HG03439 (cell line): Measurements from ENCODE around the gene MXRA8.

Source experiments
- ATAC-seq: cut with Tn5 transposase; IDR thresholded peaks from one replicate; pipeline ENCODE4 v1.9.1; 2021; ENCODE audit warnings: mild to moderate bottlenecking, moderate library complexity; ENCODE audit not compliant: unreplicated experiment

Gene MXRA8

DNA sequence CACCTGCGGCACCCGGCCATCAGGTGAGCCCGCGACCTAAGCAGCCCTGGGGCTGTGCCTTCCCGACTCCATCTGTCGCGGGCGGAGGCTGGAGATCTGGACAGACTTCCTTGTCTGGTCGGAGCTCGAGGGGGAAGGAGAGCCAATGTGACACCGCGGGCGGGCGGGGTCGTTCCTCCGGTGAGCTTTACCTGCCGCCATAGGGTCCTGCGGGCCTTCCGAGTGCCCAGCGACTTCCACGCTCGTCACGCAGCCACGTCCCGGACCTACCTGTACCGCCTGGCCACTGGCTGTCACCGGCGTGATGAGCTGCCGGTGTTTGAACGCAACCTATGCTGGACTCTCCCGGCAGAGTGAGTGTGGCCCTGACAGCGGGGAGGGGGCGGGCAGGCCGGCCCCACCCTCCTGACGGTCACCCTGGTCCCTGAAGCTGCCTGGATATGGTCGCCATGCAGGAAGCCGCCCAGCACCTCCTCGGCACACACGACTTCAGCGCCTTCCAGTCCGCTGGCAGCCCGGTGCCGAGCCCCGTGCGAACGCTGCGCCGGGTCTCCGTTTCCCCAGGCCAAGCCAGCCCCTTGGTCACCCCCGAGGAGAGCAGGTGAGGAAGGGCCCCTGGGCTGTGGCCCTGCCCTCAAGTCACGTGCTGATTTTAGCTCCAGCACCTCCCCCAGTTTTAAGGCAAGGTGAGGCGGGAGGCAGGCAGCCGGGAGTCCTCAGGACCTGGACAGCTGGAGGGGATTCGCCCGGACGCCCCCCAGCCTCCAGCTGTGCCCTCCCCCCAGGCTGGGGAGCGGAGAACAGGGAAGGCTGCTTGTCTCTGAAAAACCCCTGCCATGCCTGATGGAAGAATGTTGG lies 48.9 kb downstream of the MXRA8 start:
- ATAC-seq = no peak

GRCh38 chr1:1308756-1309250 lies 49.6 kb downstream of the MXRA8 start:
- peak; percentile 8 for ATAC-seq

- ATAC-seq = peak; percentile 56
These were observed 50.2 kb downstream of the MXRA8 start, which contains the start of the genes ACAP3 and PUSL1 for GRCh38 chr1:1307923-1308755. ACAP3 (minus strand) TSS chr1:1307930; CDS start chr1:1307815, 115 bp downstream. PUSL1 (plus strand) TSS chr1:1308597; CDS start chr1:1308644, 47 bp downstream.

GRCh38 chr1:1307261-1307922 lies 51.0 kb downstream of the MXRA8 start:
- ATAC-seq = peak; percentile 2

DNA sequence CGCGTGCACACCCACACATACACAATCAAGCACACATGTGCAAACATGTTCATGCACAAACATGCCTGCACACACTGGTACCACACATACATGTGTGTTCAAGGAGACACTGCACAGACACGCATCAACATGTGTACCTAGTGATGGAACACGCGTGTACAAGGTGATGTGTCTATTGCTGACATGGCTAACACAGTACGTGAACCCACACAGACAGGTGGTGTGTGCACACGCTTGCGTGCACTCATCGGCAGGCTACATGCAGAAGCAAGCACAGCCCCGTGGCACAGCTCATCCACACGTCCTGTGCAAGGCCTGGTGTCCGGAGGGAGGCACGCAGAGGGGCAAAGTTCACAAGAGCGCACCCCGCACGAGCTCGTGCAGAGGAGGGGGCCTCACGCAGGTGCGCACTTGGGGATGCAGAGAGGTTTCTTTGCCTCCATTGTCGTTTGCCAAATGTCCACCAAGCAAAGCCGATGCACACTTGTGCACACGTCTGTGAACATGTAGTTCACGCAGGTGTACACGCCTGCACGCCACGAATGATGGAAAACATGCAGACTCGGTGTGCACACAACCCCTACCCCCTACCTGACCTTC lies 51.6 kb downstream of the MXRA8 start:
- ATAC-seq = no peak

DNA sequence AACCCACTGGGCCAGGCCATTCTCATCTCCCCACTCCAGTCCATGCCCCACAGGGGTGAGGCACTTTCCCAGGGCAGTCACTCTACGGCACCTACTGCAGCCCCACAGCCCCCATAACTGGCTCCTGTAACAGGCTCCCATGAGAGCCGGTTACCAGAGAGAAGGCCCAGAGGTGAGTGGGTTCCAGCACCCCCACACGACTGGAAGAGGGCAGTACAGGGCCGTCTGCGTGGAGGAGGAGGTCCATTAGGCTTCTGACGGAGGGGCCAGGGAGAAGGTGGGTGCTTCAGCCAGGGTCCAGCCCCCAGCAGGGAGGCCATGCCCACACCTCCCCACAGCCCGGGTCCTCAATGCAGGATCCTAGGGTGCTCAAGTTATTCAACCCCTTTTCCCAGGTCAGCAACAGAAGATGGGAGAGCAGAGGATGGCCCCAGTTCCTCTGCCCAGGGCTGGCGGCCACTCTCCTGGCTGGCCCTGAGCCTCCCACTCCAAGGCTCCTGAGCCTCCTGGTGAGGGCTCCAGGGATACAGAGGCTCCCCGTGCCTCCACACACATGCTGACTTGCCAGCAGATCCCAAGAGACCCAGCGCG lies 52.2 kb downstream of the MXRA8 start:
- ATAC-seq = no peak

DNA sequence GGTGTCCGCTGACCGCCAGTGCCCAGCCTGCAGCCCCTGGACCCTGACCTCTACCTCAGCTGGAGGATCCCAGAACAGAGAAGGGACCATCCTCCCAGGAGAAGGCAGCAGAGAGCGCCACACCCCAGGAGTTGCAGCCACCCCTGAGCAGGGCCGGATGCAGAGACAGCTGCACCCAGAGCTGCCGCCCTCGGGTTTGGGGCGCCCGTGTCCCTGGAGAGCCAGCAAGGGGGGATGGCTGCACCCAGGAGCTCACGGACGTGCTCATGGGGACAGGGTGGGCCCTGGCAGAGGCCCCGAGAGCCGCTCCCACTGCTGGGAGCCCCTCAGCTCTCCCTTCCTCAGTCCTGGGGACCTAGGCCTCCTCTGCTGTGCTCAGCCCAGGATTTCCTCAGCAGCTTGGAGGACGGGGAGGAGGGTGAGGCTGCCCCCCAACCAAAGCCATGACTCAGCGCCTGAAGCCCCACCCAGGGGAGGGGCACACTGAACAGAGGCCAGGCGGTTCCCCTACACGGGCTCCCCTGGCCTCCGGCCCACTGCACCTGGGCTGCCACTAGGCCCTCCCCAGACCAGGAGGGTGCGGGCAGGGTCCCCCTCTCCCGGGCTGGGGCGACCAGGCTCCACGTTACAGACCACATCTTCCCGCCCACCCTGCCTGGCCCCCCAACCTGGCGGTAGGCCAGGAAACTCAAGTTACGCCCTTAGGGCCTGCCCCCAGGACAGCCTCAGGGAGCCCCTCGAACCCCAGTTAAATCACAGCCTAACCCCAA lies 52.9 kb downstream of the MXRA8 start:
- no peak for ATAC-seq

DNA sequence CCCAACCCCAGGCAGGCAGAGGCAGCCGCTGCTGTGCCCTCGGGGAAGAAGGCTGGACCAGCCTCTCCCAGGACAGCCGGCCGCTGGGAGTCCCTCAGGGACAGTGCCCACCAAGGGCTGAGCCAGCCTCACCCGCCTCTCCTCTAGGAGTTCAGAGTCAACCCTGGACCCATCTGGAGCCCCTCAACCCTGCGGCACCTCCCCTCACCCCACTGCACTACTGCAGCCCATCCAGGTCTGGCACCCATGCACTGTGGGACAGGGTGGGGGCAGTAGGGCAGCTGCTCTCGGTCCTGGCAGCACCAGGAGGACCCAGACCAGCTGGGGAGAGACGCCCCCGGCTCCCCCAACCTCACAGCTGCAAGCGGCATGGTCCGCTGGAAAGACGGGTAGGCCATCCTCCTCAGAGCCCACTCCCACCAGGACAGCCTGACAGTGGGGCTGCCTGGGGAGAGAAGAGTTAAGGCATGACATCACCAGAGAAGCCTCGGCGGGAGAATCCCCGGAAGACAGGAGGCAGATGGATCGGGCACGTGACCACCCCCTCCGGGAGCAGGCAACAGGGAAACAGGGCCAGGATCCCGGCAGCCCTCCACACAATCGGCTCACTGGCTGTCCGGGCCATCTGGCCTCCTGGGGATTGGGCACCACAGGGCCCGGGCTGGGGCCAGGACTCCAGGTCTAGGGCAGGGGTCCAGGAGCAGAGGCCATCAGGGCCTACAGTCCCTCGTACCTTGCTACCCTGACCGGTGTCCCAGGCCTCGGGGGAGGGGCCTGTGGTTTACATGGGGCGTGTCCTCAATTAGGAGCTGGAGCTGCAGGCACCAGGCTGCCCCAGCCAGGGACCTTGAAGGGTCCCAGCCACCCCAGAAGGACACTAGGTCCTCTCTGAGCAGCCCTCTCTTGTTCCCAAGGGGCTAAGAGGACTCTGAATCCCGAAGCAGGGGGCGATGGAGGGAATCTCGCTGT lies 53.7 kb downstream of the MXRA8 start:
- no peak for ATAC-seq

DNA sequence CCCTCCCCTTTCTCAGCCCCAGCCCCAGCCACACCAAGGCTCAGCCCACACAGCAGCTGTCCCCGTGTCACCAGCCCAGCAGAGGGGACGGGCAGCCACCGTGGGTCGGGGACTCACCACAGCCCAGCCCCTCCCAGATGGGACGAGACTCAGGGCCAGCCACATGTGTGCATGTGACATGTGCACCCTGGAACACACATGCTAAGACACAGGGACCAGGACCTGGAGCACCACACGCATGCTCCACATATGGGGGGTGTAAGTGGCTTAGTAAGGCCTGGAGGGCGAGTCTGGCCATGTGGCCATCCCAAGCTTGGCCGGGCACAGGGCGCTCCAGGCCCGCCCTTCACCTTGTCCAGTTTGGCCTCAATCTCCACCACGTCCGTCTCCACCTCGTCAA lies 54.6 kb downstream of the MXRA8 start:
- ATAC-seq = no peak

- ATAC-seq = no peak
These were observed 55.3 kb downstream of the MXRA8 start for GRCh38 chr1:1302951-1303509.
